NCI-H524 (cell line): ENCODE measurements around the gene NEK6.

Experiments used
- DNase-seq, 2 experiments: peaks; one replicate each; lab custom pipeline; 2025; lab: John Stamatoyannopoulos, UW

The NEK6 gene

GRCh38 chr9:124261736-124262648 is 4.2 kb downstream of the NEK6 start:
- no peak for DNase-seq

DNA sequence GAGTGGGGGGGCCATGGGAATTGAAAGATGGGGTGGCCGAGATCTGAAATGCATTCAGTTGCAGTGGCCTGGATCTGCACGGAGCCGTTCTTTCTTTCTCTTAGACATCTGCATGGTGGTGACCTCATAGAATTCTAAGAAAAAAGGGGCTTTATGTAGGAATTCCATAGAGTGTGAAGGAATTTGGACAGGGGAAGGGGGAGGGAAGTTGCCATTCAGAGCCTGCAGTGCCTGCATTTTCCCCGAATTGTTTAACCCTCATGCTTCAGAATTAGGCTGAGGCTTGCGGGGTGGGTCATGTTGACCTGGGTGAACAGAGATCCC is 4.9 kb downstream of the NEK6 start:
- no peak for DNase-seq

DNA sequence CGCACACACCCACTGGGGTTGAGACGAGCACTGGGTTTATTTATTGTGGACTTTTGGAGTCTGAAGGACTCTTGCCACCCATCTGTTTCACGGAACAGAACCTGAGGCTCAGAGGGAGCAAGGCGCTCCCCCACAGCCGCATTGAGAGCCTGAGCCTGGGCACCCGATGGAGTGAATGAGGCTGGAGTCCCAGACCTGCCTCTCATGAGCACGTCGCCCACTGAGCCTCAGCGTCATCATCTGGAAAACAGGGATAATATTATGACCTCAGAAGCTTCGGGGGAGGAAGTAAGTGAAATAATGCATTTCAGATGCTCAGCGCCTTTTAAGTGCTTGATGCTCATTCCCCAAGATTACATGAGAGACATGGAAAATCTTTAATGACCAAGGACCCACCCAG is 5.5 kb downstream of the NEK6 start:
- DNase-seq: no peak

DNA sequence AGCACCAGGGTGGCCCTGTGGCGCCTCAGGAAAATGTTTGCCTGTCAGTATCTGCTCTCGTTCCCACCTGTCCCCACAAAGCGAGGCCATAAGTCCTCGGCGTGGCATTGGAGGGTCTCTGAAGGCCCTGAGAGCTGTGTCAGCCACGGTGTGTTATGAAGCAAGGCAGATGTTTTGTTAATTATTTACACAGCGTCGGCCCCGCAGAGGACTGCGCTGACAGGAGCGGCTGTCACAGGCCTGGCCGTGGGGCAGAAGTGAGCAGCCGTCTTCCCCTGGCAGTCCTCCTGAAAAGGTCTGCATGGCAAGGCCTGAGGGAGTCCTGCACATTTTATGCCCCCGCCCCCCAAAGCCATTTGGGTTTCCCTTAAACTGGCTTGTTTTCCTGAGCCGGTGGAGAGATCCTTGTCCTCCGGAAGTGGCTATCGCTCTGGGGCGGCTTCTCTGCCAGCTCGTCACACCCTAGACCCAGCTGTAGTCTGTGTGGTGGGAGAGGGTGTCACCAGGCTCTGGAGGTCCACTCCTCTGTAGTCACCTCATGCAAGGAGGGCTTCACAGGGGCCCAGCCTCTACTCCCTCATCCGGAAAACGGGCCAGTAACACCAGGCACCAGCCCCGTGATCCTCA is 6.2 kb downstream of the NEK6 start:
- DNase-seq: no peak

DNA sequence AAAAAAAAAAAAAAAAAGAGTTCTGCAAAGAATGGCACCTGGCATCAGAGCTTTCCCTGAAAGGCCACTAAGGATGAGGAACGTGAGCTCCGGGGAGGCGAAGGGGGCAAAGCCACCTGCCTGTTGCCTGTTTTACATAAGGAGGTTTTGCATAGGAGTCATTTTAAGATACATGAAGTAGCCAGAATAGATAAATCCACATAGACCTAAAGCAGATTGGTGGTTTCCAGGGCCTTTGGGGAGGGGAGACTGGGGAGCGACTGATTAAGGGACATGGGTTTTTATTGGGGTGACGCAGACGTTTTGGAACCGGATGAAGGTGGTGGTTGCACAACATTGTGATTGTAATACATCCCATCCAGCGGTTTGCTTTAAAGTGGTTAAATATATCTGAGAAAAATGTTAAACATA is 7.1 kb downstream of the NEK6 start:
- DNase-seq: no peak

GRCh38 chr9:124265551-124265950 is 7.8 kb downstream of the NEK6 start:
- no peak for DNase-seq

GRCh38 chr9:124266139-124266825 is 8.5 kb downstream of the NEK6 start:
- DNase-seq: no peak

DNA sequence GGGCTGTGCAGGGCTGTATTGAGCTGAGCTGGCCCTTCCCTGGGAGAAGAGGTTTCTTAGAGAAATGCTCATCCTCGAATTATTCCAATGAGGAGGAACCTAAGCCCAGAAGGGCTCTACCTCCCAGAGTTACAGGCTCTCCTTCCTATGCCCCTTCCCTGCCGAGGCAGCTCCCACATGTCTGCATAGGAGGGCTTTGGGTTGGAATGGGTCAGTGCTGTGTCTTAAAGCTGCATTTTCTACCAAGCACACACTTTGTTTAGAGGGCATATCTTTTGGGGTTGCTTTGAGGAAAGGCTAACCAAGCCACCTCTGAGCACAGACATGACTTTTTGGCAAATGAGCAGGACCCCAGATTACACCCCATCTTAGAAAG is 9.1 kb downstream of the NEK6 start:
- DNase-seq: no peak

DNA sequence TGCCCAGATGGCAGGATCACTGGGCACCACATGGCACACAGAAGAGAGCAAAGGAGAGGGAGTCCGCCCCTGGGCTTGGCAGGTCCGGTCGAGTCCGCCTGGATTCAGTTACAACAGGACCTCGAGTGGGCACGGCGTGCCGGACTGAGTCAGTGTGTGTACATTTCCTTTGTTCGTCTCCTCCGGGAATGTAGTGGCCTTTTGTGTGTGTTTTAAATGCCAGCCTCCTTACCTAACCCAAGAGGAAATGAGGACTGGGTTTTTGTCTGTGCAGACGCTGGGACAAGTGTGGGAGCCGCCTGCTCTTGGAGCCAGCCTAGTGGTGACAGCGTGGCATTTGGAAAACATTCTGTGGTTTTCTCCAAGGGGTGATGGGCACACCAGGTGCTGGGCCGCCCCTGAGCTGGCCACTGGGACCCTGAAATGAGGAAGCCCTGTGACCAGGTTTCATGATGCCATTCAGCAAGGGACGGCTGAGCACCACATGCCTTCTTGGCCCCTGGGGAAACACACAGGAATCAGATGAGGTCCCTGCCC is 9.6 kb downstream of the NEK6 start:
- peak; percentile 50 to 77 for DNase-seq

DNA sequence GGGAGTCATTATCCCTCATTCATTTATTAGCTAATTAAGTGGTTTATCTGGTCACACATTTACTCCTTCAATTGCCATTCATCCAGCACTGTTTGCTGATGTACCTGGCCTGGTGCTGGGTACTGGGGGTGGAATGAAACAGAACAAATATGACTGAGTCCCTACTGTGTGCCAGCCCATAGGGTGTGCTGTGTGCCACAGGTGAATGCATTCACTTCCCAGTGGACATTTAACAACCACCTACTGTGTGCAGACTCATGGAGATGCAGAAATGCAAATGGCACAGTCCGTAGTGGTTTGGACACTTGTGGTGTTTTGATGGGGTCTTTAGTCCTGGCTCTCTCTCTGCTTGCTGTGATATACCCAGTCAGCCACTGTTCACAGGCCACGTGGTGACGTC is 10.5 kb downstream of the NEK6 start:
- no peak for DNase-seq

GRCh38 chr9:124268661-124269060 is 10.9 kb downstream of the NEK6 start:
- no peak for DNase-seq

DNA sequence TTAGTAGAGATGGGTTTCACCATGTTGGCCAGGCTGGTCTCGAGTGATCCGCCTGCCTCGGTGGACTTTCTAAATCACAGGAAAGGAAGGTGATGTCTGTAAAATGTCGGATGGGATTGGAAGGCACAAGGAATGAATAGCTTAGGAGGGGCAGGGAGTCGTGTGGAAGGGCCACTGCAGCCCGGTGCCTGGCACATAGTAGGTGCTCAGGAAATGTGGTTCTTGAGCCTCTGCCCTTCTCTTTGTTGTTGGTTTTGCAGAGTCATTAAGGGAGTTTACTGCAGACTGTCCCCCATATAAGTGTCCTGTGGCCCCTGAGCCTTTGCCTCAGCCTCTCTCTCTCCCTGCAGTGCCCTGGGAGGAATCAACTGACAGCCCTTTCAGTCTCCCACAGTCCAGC is 11.8 kb downstream of the NEK6 start:
- no peak for DNase-seq

- DNase-seq: no peak
Observed at GRCh38 chr9:124270504-124271335, 13.0 kb downstream of the NEK6 start.

DNA sequence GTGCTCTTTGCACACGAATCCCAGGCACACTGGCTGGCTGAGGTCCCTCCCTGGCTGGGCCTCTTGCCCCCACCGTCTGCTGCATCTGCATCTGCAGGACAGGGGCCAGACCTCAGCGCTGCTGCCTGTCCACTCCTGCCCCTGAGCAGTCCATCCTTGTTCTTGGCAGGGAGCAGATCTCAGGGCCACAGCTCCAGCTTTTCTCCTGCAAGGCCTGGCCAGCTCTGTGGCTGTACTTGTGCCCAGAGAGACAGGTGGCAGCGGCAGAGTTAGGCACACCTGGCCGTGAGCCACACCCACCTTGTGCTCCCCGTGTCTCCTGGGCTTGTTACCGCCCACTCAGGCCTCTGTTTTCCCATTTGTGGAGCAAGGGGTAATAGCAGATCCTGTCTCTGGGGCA is 13.9 kb downstream of the NEK6 start:
- DNase-seq: no peak

DNA sequence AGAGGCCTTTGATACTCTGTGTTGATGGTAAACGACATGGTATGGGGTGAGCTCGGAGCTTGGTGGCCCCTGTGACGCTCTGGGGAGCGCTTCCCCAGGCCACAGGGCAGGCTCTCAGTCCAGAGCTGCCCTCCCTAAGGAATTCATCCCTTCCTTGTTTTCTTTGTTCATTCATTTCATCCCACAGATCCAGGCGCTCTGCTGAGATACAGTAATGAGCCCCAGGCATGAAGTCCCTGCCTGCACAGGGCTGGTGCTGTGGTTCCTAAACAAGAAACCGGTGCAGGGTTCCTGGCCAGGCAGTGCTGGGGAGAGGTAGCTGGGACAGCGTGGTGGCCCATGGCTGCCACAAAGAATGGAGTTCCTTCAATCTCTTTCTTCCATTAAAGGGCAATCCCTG is 14.4 kb downstream of the NEK6 start:
- DNase-seq: no peak

DNA sequence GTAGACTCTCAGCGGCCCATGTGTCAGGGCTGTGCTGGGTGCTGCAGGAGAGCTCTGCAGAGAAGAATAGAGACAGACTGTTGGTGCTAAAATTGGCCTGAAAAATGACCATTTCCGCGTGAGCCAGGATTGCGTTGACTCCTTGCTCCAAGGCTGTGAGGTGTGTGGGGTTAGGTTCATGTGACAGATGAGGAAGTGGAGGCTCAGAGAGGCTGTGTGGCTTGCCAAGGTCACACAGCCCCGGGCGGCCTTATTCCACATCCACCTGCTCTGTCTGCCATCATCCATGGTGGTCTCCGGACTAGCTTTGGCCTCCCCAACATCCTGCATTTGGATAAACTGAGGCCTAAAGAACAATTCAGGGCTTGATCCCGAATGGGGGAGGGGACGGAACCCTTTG is 15.2 kb downstream of the NEK6 start:
- DNase-seq: no peak

GRCh38 chr9:124273427-124274160 is 15.8 kb downstream of the NEK6 start:
- no peak for DNase-seq

- no peak for DNase-seq
Observed at GRCh38 chr9:124274226-124274625, 16.5 kb downstream of the NEK6 start.

DNA sequence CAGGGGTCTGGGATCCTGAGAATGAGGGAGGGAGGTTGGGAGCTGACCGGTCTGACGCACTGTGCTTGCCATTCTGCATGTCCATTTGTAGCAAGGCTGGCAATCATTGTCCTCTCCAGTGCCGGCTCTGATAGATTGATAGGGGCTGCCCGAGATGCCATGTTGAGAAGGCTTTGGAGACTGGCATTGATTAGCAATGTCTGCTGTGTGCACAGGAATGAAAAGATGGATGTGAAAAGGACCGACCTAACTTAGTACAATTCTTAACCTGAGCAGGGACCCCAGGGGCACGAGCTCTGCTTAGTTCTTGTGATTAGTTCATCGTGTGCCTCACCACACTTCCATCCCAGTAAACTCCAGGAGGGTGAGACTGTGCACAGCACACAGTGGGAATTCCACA is 17.0 kb downstream of the NEK6 start:
- no peak for DNase-seq

DNA sequence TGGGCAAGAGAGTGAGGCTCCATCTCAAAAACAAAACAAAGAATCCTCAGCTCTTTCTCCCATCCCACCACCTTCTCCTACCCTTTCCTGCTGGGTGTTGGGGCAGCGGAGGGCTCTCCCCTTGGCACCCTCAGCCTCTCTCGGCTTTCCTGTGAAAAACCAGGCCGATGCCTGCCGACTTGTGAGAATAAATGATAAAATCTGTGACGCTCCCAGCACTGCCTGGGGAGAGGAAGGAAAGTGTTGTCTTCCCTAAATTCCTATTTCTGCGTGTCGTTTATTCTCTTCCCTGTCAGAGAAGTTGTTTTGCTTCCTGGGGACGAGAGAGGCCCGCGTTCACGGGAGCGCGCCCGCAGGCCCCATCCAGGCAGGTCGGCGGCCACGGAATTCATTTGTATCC is 19.7 kb downstream of the NEK6 start:
- DNase-seq: no peak

DNA sequence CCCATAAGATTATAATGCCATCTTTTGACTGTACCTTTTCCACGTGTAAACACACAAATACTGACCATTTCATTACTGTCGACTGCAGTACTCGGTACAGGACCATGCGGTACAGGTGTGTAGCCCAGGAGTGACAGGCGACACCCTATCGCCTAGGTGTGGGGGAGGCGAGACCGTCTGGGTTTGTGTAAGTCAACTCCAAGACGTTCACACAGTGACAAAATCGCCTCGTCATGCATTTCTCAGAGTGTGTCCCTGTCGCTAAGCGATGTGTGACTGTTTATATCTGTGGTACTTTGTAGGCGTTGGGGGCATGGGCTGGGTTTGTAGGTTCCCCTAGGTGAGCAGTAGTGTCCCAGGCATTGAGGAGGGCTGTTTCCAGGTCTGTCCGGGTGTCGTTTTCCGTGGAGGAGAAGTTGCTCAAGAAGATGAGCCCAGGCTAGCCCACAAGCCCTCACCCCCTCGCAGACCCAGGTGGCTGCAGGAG is 20.3 kb downstream of the NEK6 start:
- no peak for DNase-seq
